T1000 (cell line): ENCODE data around the gene RBBP6.
A peak's percentile ranks its signal among the peaks of the same experiment; 100 is the strongest.

Experiments
- DNase-seq: peaks from one replicate; lab custom pipeline; 2025; ENCODE audit warnings: mixed read lengths; lab: John Stamatoyannopoulos, UW

RBBP6 gene

DNA sequence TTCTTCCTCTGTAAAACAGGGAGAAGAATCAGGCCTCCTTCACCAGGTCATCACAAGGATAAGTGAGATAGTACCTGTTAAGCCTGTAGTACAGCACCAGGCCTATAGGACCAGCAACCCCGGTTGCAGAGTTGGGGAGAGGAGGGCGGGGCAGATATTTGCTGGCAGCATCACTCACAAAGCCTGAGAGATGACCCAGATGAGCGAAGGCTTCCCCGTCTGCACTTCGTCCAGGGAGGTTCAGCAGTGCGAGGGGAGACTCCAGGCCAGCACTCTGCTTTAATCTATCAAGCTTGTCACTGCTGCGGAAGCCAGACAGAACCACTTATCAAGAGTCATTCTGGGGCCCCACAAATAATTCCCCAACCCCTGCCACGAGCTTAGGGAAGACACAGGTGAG, 15.8 kb upstream of the RBBP6 start:
- no peak for DNase-seq

- DNase-seq = no peak
Measured at GRCh38 chr16:24524855-24525677, 14.3 kb upstream of the RBBP6 start.

- DNase-seq = peak; percentile 71
Measured at GRCh38 chr16:24525970-24526559, 13.3 kb upstream of the RBBP6 start.

DNA sequence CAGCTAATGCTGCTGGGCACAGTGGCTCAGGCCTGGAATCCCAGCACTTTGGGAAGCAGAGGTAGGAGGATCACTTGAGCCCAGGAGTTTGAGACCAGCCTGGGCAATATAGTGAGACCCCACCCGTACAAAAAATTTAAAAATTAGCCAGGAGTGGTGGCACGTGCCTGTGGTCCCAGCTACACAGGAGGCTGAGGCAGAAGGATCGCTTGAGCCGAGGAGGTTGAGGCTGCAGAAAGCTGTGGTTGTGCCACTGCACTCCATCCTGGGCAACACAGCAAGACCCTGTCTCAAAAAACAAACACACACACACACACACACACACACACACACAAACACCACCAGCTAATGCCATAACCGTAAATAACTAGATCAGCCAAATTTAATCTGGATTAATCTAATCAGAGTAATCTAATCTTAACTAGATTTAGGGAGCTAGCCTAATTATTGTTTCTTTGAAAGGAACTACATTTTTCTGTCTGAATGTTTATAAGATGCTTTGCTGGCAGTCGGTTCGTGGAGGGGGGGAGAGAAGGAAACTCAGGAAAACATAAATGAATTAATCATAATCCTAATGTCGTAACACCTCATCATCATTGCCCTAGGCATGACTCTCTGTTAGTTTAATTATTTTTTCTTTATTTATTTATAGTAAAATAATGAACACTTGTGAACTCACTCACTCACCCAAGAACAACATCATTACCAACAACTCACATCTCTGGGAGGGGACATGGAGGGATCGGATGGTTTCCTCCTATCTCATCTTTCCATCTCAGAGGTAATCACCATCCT, 12.5 kb upstream of the RBBP6 start:
- no peak for DNase-seq

- no peak for DNase-seq
Measured at GRCh38 chr16:24531166-24531565, 8.2 kb upstream of the RBBP6 start.

GRCh38 chr16:24534620-24535019, 4.7 kb upstream of the RBBP6 start:
- DNase-seq = no peak

DNA sequence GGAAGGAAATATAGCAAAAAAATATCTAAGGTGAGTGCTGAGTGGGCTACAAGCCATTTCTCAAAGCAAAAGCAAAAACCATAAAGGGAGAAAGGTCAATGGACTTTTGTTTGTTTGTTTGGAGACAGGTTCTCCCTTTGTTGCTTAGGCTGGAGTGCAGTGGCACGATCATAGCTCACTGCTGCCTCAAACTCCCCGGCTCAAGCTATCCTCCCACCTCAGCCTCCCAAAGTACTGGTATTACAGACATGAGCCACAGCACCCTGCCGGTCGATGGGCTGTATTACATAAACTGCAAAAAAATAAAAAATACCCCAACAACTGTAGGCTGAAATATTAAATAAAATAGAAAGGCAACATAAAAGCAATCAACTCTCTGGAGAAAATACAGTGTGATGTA, 3.5 kb upstream of the RBBP6 start:
- no peak for DNase-seq

- DNase-seq = no peak
Measured at GRCh38 chr16:24536671-24537070, 2.7 kb upstream of the RBBP6 start.

- no peak for DNase-seq
Measured at GRCh38 chr16:24537474-24538337, 1.7 kb upstream of the RBBP6 start.

- no peak for DNase-seq
Measured at GRCh38 chr16:24538756-24539294, 541 bp upstream of the RBBP6 start.

DNA sequence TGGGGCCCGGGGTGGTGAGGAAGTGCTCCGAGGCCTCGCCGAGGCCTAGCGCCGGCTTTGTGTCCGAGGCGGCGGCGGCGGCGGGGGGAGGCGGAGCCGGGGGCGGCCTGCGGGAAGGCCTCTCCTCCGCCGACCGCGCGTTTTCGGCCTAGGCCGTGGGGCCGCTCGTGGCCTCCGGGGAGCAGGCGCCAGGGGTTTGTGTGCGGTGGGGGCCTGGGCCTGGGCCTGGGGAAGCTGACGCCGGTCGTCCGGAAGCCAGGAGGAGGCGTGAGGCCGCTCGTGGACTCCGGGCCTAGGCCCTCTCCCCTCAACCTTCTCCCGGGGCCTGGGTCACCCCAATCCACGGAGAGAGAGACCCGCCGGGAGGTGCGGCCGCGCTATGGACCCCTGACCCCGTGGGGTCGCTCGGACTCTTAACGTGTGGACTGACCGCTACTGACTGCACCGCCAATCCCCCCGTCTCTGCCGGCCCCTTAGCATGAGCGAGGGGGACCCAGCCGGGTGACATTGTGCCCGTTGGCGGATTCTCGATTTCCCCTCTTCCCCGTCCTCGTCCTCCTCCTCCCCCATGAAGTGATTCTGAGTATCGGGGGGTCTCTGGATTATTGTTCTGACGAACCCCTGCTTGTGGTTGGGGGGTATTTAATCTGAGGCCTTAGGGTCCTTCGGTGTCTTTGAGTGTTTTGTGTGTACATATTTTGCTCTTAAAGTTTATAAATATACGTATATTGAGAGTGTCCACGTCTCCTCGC, 660 bp downstream of the RBBP6 start:
- no peak for DNase-seq

- DNase-seq = no peak
Measured at GRCh38 chr16:24540602-24541210, 1.3 kb downstream of the RBBP6 start.

- no peak for DNase-seq
Measured at GRCh38 chr16:24541233-24541933, 2.0 kb downstream of the RBBP6 start.

DNA sequence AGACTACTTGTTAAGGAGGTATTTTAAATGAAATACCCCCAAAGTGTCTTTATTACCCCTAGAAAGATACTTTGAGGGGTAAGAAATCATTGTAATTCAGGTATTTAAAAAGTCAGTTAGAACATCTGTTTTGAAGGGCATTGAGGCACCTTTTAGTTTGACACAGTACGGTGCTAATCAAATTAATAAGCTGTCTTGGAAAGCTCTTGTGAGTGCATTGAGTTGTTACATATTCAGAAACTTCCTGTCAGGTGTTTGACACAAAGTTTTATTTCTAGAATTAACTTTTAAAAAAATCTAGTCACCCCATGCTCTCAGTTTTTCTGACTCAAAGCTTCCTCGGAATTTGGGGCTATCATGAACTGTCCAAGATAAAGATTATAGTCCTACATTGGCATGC, 4.6 kb downstream of the RBBP6 start:
- DNase-seq = no peak

GRCh38 chr16:24544640-24545039, 5.3 kb downstream of the RBBP6 start:
- no peak for DNase-seq

DNA sequence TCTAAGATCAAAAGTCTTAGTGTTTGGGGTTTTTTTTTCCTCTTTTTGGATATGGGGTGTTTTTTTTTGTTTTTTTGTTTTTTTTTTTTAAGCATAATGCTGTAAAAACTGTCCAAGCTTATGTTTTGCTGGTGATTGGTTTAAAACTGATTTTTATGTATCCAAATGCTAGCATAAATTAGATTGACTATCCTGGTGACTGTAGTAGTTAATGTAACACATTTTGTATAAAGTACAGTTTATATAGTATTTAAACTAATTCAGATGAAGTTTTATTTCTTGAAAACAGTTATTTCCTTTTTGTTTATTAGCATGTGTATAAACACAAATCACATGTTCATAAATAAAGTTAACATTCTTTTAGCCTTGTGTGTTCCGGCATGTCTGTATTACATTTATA, 10.9 kb downstream of the RBBP6 start:
- DNase-seq = no peak

- no peak for DNase-seq
Measured at GRCh38 chr16:24552705-24553246, 13.4 kb downstream of the RBBP6 start.

- no peak for DNase-seq
Measured at GRCh38 chr16:24553983-24554382, 14.6 kb downstream of the RBBP6 start.

DNA sequence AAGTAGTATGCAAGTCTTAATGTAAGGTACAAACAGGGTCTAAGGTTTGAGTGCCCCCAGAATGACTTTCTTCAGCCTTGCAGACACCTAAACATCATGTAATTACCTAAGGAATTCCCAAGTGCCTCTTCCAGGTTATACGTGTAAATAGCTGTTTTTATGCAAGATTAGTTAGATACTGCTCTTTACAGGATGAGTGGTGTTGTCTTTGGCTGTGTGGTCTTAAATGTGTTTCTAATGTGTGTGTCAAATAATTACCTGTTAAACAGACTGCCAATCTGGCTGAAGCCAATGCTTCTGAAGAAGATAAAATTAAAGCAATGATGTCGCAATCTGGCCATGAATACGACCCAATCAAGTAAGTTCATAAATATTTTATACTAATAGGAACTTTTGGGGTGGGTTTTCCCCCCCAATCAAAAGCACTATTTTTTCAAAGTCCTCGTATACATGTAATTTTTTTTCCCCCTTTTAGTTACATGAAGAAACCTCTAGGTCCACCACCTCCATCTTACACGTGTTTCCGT, 16.0 kb downstream of the RBBP6 start:
- DNase-seq = no peak
